ENCODE measurements around the gene FILIP1. TPM values are rescaled to one million over a fixed set of nuclear protein-coding genes. Genes with fewer than 3 reads are reported as not detected.

FILIP1 gene
- polyA plus RNA-seq, 1 donor: 7.5 TPM

GRCh38 chr6:75285283-75285639, 208.3 kb downstream of the FILIP1 start:
- H3K27me3 ChIP-seq (ENCODE audit: control insufficient read depth, insufficient read depth, low read length): no peaks in the 10 kb centered on the region
- H3K27ac ChIP-seq (ENCODE audit: low read length): peak overlapping the region; percentile 81
- 0% methylated on average over 1 of the region's 6 CpGs for WGBS (ENCODE audit: insufficient coverage, low lambda C conversion rate)
- DNase-seq: no peak
- H3K36me3 ChIP-seq (ENCODE audit: control insufficient read depth, insufficient read depth, low read length): no peaks in the 10 kb centered on the region
- H3K4me3 ChIP-seq (ENCODE audit: low read length): peak overlapping the region; percentile 96
- peaks cover 7% of the 10 kb centered on the region for H3K4me1 ChIP-seq (ENCODE audit: control insufficient read depth, insufficient read depth, low read length)
- H3K9me3 ChIP-seq (ENCODE audit: control insufficient read depth, low read depth, low read length): no peaks in the 10 kb centered on the region

DNA sequence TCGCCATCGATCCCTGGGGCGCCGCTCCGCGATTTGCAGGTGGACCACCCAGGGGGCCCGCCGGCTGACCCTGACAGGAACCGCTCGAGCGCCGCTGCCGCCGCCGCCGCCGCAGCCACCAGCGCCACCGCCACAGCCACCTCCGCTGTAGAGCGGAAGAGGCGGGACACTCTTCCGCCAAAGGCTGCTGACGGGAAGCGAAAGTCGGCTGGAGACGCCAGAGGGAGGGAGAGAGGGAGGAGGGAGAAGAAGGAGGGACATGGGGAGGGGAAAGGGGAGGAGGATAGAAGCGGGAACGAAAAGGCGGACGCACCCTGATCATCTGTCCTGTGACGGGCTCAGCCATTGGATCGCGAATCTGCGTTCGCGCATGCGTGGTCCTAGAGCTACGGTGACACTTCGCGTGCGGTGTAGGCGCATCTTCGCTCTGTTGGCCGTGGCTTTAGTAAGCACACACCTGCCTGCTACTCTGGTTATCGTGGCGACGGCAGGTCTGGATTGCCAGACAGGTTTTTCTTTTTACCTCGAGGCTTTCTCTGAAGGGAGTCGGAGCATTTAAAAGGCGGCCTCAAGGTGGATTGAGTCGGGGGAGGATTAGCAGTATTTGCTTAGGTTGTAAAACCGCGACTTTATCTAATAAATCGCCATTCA, 208.8 kb downstream of the FILIP1 start, which contains the start of gene TMEM30A:
Gene TMEM30A, minus strand, starts transcription at position 161 of the 651 bp plus-strand sequence. Its CDS starts 154 bp downstream, at position 7.
- Histone ChIP-seq H3K4me1 (ENCODE audit: control insufficient read depth, insufficient read depth, low read length) (peaks cover 7% of the 10 kb centered on the region), H3K4me3 (ENCODE audit: low read length) (peak within 1 kb of the TSS; percentile 96), H3K9me3 (ENCODE audit: control insufficient read depth, low read depth, low read length) (no peaks in the 10 kb centered on the region), H3K36me3 (ENCODE audit: control insufficient read depth, insufficient read depth, low read length) (no peaks in the 10 kb centered on the region), H3K27ac (ENCODE audit: low read length) (peak within 1 kb of the TSS; percentile 95), H3K27me3 (ENCODE audit: control insufficient read depth, insufficient read depth, low read length) (no peaks in the 10 kb centered on the region)
- WGBS (ENCODE audit: insufficient coverage, low lambda C conversion rate): 0% methylated on average over 3 of the region's 55 CpGs
- DNase-seq: peak; percentile 99

- Histone ChIP-seq H3K27ac (ENCODE audit: low read length) (peak overlapping the region; percentile 95), H3K9me3 (ENCODE audit: control insufficient read depth, low read depth, low read length) (no peaks in the 10 kb centered on the region), H3K27me3 (ENCODE audit: control insufficient read depth, insufficient read depth, low read length) (no peaks in the 10 kb centered on the region), H3K4me3 (ENCODE audit: low read length) (peak overlapping the region; percentile 96), H3K4me1 (ENCODE audit: control insufficient read depth, insufficient read depth, low read length) (peaks cover 7% of the 10 kb centered on the region), H3K36me3 (ENCODE audit: control insufficient read depth, insufficient read depth, low read length) (no peaks in the 10 kb centered on the region)
- no peak for DNase-seq
- 0% methylated on average over 3 of the region's 36 CpGs for WGBS (ENCODE audit: insufficient coverage, low lambda C conversion rate)
Observed at GRCh38 chr6:75283907-75284631, 209.5 kb downstream of the FILIP1 start.

DNA sequence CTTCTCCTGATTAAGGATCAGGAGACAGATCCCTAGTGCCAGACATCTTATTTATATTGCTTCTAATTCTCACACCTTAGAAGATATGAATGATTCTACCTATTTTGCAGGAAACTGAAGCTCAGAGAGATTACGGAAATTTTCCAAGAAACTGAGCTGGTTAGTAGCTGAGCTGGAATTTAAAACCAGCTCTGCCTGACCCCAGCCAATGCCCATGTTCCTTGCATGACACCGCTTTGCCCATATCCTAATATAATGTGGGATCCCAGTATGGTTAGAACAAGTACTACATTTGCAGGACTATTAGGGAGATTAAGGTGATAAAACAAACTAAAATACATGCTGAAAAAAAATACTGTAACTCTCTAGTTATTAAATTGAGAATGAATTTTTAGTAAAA, 210.9 kb downstream of the FILIP1 start:
- H3K9me3 ChIP-seq (ENCODE audit: control insufficient read depth, low read depth, low read length): no peaks in the 10 kb centered on the region
- peak overlapping the region; percentile 96 for H3K4me3 ChIP-seq (ENCODE audit: low read length)
- H3K36me3 ChIP-seq (ENCODE audit: control insufficient read depth, insufficient read depth, low read length): no peaks in the 10 kb centered on the region
- H3K27me3 ChIP-seq (ENCODE audit: control insufficient read depth, insufficient read depth, low read length): no peaks in the 10 kb centered on the region
- peaks cover 7% of the 10 kb centered on the region for H3K4me1 ChIP-seq (ENCODE audit: control insufficient read depth, insufficient read depth, low read length)
- DNase-seq: no peak
- no peak overlapping the region for H3K27ac ChIP-seq (ENCODE audit: low read length)
- WGBS (ENCODE audit: insufficient coverage, low lambda C conversion rate): no CpG with 5 or more reads among the region's 2 CpGs

DNA sequence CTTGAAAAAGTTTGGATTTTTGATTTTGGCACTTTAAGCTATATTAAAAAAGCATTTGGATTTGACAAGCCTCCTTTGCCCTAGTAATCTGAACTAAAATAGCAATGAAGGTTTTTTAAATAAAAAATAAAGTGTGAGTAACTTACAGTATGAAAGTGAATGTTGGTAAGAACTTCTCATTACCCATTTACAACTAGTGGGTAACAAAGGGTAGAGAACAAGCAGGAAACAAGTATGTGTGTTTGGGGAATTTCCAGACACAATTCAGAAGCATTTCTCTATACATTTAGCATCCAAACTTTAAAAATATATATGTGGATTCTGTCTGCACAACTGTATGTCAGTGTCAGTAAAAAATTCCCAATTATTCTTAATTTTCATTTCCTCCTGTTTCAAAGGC, 211.9 kb downstream of the FILIP1 start:
- Histone ChIP-seq H3K4me1 (ENCODE audit: control insufficient read depth, insufficient read depth, low read length) (peaks cover 7% of the 10 kb centered on the region), H3K4me3 (ENCODE audit: low read length) (no peak overlapping the region), H3K9me3 (ENCODE audit: control insufficient read depth, low read depth, low read length) (no peaks in the 10 kb centered on the region), H3K27me3 (ENCODE audit: control insufficient read depth, insufficient read depth, low read length) (no peaks in the 10 kb centered on the region), H3K36me3 (ENCODE audit: control insufficient read depth, insufficient read depth, low read length) (no peaks in the 10 kb centered on the region), H3K27ac (ENCODE audit: low read length) (no peak overlapping the region)
- no peak for DNase-seq

GRCh38 chr6:75280131-75280855, 213.3 kb downstream of the FILIP1 start:
- DNase-seq: no peak
- WGBS (ENCODE audit: insufficient coverage, low lambda C conversion rate): 75% methylated on average over 4 of the region's 4 CpGs
- no peak overlapping the region for H3K4me3 ChIP-seq (ENCODE audit: low read length)
- H3K36me3 ChIP-seq (ENCODE audit: control insufficient read depth, insufficient read depth, low read length): no peaks in the 10 kb centered on the region
- H3K4me1 ChIP-seq (ENCODE audit: control insufficient read depth, insufficient read depth, low read length): peaks cover 7% of the 10 kb centered on the region
- no peak overlapping the region for H3K27ac ChIP-seq (ENCODE audit: low read length)
- H3K27me3 ChIP-seq (ENCODE audit: control insufficient read depth, insufficient read depth, low read length): no peaks in the 10 kb centered on the region
- no peaks in the 10 kb centered on the region for H3K9me3 ChIP-seq (ENCODE audit: control insufficient read depth, low read depth, low read length)

- no peak for DNase-seq
- peaks cover 7% of the 10 kb centered on the region for H3K4me1 ChIP-seq (ENCODE audit: control insufficient read depth, insufficient read depth, low read length)
- no peaks in the 10 kb centered on the region for H3K27me3 ChIP-seq (ENCODE audit: control insufficient read depth, insufficient read depth, low read length)
- peaks cover 1% of the 10 kb centered on the region for H3K36me3 ChIP-seq (ENCODE audit: control insufficient read depth, insufficient read depth, low read length)
- H3K27ac ChIP-seq (ENCODE audit: low read length): no peak overlapping the region
- no peaks in the 10 kb centered on the region for H3K9me3 ChIP-seq (ENCODE audit: control insufficient read depth, low read depth, low read length)
- H3K4me3 ChIP-seq (ENCODE audit: low read length): no peak overlapping the region
- WGBS (ENCODE audit: insufficient coverage, low lambda C conversion rate): 89% methylated on average over 1 of the region's 2 CpGs
Observed at GRCh38 chr6:75279418-75279817, 214.2 kb downstream of the FILIP1 start.

DNA sequence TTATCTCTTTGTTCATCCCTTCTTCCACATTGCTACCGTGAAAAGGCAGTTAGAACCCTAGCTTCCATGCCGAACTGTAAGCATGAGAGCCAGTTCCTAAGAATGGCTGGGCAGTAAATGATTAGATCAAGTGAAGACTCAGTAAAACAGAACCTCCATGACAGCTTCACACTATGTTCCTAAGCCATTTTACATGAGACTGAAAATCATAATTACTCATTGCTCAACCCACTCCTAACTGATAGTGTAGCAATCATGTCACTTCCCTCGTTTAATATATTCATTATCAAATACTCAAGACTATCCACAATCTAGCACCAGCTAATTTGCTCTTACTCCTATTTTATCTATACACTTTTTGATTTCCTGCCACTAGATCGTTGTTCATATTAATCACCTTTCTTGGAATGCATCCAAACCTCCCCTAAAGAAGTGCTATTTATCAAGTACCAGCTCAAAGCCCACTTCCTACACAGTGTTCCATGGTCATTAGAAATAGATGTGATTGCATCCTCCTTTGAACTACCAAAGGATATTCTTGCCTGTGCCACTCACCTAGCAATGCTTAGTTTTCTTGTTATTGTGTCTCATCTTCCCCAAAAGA, 215.0 kb downstream of the FILIP1 start:
- Histone ChIP-seq H3K27me3 (ENCODE audit: control insufficient read depth, insufficient read depth, low read length) (no peaks in the 10 kb centered on the region), H3K27ac (ENCODE audit: low read length) (no peak overlapping the region), H3K9me3 (ENCODE audit: control insufficient read depth, low read depth, low read length) (no peaks in the 10 kb centered on the region), H3K36me3 (ENCODE audit: control insufficient read depth, insufficient read depth, low read length) (peaks cover 2% of the 10 kb centered on the region), H3K4me3 (ENCODE audit: low read length) (no peak overlapping the region), H3K4me1 (ENCODE audit: control insufficient read depth, insufficient read depth, low read length) (peaks cover 7% of the 10 kb centered on the region)
- no peak for DNase-seq
- 57% methylated on average over 3 of the region's 4 CpGs for WGBS (ENCODE audit: insufficient coverage, low lambda C conversion rate)

- peaks cover 5% of the 10 kb centered on the region for H3K36me3 ChIP-seq (ENCODE audit: control insufficient read depth, insufficient read depth, low read length)
- no peak for DNase-seq
- no peaks in the 10 kb centered on the region for H3K27me3 ChIP-seq (ENCODE audit: control insufficient read depth, insufficient read depth, low read length)
- no peaks in the 10 kb centered on the region for H3K9me3 ChIP-seq (ENCODE audit: control insufficient read depth, low read depth, low read length)
- no peaks in the 10 kb centered on the region for H3K4me1 ChIP-seq (ENCODE audit: control insufficient read depth, insufficient read depth, low read length)
- no peak overlapping the region for H3K4me3 ChIP-seq (ENCODE audit: low read length)
- no peak overlapping the region for H3K27ac ChIP-seq (ENCODE audit: low read length)
Observed at GRCh38 chr6:75275067-75275466, 218.5 kb downstream of the FILIP1 start.

DNA sequence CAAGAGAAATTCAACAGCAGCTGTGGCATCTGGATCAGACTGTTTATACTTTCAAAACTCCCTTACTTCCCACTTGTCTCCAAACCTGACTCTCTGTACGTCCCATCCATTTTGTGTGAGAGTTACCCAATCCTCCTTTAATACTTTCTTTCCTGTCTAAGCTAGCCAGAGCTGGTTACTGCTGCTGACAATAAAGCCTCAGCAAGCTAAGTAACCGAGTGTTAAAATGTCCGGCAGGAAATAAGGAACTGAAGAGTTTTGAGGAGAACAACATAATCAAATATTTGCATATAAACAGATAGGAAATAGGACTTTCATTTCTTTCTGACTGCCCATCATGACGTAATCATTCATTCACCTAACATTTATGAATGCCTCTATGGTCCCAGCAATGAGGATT, 220.6 kb downstream of the FILIP1 start:
- DNase-seq: no peak
- peaks cover 5% of the 10 kb centered on the region for H3K36me3 ChIP-seq (ENCODE audit: control insufficient read depth, insufficient read depth, low read length)
- H3K27ac ChIP-seq (ENCODE audit: low read length): no peak overlapping the region
- H3K9me3 ChIP-seq (ENCODE audit: control insufficient read depth, low read depth, low read length): no peaks in the 10 kb centered on the region
- WGBS (ENCODE audit: insufficient coverage, low lambda C conversion rate): 100% methylated on average over 1 of the region's 4 CpGs
- H3K27me3 ChIP-seq (ENCODE audit: control insufficient read depth, insufficient read depth, low read length): no peaks in the 10 kb centered on the region
- H3K4me1 ChIP-seq (ENCODE audit: control insufficient read depth, insufficient read depth, low read length): no peaks in the 10 kb centered on the region
- H3K4me3 ChIP-seq (ENCODE audit: low read length): no peak overlapping the region

Data from large intestine (tissue), 3 donors.